ENCODE results near the gene BEST2.

The BEST2 gene

DNA sequence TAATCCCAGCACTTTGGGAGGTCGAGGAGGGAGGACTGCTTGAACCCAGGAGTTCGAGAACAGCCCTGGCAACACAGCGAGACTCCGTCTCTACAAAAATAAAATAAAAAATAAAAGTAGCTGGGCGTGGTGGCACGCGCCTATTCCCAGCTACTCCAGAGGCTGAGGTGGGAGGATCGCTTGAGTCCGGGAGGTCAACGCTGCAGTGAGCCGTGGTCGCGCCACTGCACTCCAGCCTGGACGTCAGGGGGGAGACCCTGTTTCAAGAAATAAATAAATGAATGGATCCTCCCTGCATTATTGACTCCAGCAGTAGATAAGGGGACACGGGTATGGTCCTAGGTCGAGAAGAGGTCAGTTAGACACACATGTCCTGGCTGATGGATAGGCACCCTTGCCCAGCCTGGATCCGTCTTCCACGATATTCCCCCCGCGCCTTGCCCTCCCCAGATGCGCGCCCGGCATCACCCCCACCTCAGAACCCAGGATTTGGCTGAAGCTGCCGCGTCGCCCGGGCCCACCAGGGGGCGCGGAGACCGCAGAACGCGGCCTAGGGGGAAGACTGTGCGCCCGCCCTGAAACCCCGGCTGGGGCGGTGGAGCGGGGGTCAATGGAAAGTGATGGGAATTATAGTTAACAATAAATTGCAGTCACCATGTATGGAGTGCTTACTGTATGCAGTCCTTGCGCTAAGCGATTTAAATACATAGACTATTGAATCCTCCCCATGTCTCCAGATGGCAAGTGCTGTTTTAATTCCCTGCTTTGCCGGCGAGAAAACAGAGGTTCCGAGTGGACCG, 25.8 kb downstream of the BEST2 start:
- H3K9me3 ChIP-seq (ENCODE audit: insufficient read depth, low read length) = no peaks in the 10 kb centered on the region
- H3K79me2 ChIP-seq (ENCODE audit: low read length) = peaks cover 14% of the 10 kb centered on the region; the same call in 1 of the 2 replicates
- peak overlapping the region; percentile 83 for H3K27ac ChIP-seq (ENCODE audit: low read length)
- H3K4me3 ChIP-seq (ENCODE audit: low read length) = peak overlapping the region; percentile 82
- peak overlapping the region; percentile 83 for H3K9ac ChIP-seq (ENCODE audit: low read length)
- peaks cover 32% of the 10 kb centered on the region for H3K4me1 ChIP-seq (ENCODE audit: low read length)
- peak overlapping the region; percentile 88 for H3K4me2 ChIP-seq (ENCODE audit: low read length)
- TF ChIP-seq EZH2phosphoT487 (IDR thresholded peaks at IDR 0.05; ENCODE audit: low read depth) = no peak
- TF ChIP-seq, protein P1, sequence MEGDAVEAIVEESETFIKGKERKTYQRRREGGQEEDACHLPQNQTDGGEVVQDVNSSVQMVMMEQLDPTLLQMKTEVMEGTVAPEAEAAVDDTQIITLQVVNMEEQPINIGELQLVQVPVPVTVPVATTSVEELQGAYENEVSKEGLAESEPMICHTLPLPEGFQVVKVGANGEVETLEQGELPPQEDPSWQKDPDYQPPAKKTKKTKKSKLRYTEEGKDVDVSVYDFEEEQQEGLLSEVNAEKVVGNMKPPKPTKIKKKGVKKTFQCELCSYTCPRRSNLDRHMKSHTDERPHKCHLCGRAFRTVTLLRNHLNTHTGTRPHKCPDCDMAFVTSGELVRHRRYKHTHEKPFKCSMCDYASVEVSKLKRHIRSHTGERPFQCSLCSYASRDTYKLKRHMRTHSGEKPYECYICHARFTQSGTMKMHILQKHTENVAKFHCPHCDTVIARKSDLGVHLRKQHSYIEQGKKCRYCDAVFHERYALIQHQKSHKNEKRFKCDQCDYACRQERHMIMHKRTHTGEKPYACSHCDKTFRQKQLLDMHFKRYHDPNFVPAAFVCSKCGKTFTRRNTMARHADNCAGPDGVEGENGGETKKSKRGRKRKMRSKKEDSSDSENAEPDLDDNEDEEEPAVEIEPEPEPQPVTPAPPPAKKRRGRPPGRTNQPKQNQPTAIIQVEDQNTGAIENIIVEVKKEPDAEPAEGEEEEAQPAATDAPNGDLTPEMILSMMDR (IDR thresholded peaks at IDR 0.05; ENCODE audit: low read depth, low read length) = peak; percentile 97
- peaks cover 3% of the 10 kb centered on the region for H3K36me3 ChIP-seq (replicated peaks; ENCODE audit: low read depth, low read length)
- 0 out of 2 replicates have a peak overlapping the region, but pooled peaks have one; percentile 66 for H2AFZ ChIP-seq (ENCODE audit: low read depth, low read length)
- H3K27me3 ChIP-seq (ENCODE audit: low read depth, low read length) = no peaks in the 10 kb centered on the region
- H4K20me1 ChIP-seq (ENCODE audit: insufficient read depth, low read length) = no peaks in the 10 kb centered on the region

DNA sequence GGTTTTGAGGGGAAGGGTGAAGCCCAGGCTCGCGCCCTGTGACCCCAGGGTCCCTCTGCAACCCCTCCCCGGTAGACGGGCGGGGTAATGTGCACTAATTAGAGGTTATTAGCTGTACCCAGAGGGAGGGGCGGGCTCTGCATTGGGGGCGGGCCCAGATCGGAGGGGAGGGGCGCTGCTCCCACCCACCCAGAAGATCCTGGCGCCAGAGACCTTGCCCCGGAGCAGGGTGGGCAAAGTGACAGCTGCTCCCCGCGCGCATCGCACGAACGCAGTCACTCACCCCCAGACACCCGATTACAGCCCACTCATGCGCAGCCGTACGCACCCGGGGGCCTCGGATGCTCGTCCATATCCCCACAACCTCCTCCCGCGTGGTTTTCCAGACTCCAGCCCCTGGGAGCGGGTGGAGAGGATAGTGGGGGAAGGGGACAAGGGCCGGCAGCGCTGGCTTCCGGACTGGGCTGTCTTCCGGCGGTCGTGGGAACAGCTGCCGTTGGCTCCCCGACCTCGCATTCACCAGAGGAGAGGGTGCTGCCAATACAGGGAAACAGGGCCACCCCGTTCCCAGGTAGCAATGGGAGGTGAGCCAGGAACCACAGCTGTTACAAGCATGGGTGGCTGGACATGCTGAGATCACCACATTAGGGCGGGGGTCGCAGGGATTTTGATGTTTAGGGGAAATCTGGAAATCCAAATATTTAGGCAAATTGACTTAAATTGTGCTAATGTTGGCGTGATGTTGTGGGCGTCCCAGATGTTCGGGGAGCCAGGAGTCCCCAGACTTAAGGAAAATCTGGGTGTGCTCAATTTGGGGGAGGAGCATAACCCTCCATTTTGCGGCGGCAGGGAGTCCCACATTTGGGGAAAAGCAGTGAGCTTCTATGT, 26.7 kb downstream of the BEST2 start:
- H3K27ac ChIP-seq (ENCODE audit: low read length) = peak overlapping the region; percentile 83
- H2AFZ ChIP-seq (ENCODE audit: low read depth, low read length) = no peak overlapping the region

DNA sequence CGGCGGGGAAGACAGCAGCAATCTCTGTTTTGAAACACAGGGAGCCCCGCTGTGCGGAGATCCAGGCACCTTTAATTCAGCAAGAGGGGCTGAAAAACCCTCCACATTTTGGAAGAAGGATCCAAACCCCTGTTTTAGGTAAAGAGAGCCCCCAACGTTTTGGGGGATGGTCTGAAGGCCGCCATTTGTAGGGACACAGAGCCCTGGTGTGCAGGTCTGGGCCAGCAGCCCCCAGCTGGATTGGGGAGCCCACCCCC, 27.2 kb downstream of the BEST2 start:
- Histone ChIP-seq H3K4me1 (ENCODE audit: low read length) (peaks cover 43% of the 10 kb centered on the region), H4K20me1 (ENCODE audit: insufficient read depth, low read length) (no peaks in the 10 kb centered on the region), H2AFZ (ENCODE audit: low read depth, low read length) (no peak overlapping the region), H3K4me2 (ENCODE audit: low read length) (peak overlapping the region; percentile 88), H3K36me3 (replicated peaks; ENCODE audit: low read depth, low read length) (peaks cover 3% of the 10 kb centered on the region), H3K9me3 (ENCODE audit: insufficient read depth, low read length) (no peaks in the 10 kb centered on the region), H3K4me3 (ENCODE audit: low read length) (peak overlapping the region; percentile 82), H3K9ac (ENCODE audit: low read length) (peak overlapping the region; percentile 83), H3K27me3 (ENCODE audit: low read depth, low read length) (no peaks in the 10 kb centered on the region), H3K27ac (ENCODE audit: low read length) (peak overlapping the region; percentile 83), H3K79me2 (ENCODE audit: low read length) (peaks cover 14% of the 10 kb centered on the region; the same call in 1 of the 2 replicates)
- TF ChIP-seq EZH2phosphoT487 (IDR thresholded peaks at IDR 0.05; ENCODE audit: low read depth) = no peak
- TF ChIP-seq, protein P1 (IDR thresholded peaks at IDR 0.05; ENCODE audit: low read depth, low read length) = no peak

More for the DNA sequence above, 26.7 kb downstream of the BEST2 start:
- Histone ChIP-seq H4K20me1 (ENCODE audit: insufficient read depth, low read length) (no peaks in the 10 kb centered on the region), H3K9me3 (ENCODE audit: insufficient read depth, low read length) (no peaks in the 10 kb centered on the region), H3K79me2 (ENCODE audit: low read length) (peaks cover 14% of the 10 kb centered on the region; the same call in 1 of the 2 replicates), H3K4me1 (ENCODE audit: low read length) (peaks cover 38% of the 10 kb centered on the region), H3K27me3 (ENCODE audit: low read depth, low read length) (no peaks in the 10 kb centered on the region), H3K4me2 (ENCODE audit: low read length) (peak overlapping the region; percentile 88), H3K36me3 (replicated peaks; ENCODE audit: low read depth, low read length) (peaks cover 3% of the 10 kb centered on the region), H3K9ac (ENCODE audit: low read length) (peak overlapping the region; percentile 83), H3K4me3 (ENCODE audit: low read length) (peak overlapping the region; percentile 82)
- TF ChIP-seq, protein P1 (IDR thresholded peaks at IDR 0.05; ENCODE audit: low read depth, low read length) = no peak
- TF ChIP-seq EZH2phosphoT487 (IDR thresholded peaks at IDR 0.05; ENCODE audit: low read depth) = no peak

All from OCI-LY3 (cell line).